Stimulated activated CD8-positive, alpha-beta memory T cell treated with anti-CD3 and anti-CD28 coated beads, Interleukin-7, amount 100 ng/mL, for 24 hours (primary cell): ENCODE data around the gene EDAR.

Source experiments
- DNase-seq: peaks from one replicate; pipeline ENCODE4 v3.0.0-alpha.2; 2020; ENCODE audit warnings: low read depth

EDAR gene

GRCh38 chr2:108923736-108924579, 65.1 kb downstream of the EDAR start:
- no peak for DNase-seq

DNA sequence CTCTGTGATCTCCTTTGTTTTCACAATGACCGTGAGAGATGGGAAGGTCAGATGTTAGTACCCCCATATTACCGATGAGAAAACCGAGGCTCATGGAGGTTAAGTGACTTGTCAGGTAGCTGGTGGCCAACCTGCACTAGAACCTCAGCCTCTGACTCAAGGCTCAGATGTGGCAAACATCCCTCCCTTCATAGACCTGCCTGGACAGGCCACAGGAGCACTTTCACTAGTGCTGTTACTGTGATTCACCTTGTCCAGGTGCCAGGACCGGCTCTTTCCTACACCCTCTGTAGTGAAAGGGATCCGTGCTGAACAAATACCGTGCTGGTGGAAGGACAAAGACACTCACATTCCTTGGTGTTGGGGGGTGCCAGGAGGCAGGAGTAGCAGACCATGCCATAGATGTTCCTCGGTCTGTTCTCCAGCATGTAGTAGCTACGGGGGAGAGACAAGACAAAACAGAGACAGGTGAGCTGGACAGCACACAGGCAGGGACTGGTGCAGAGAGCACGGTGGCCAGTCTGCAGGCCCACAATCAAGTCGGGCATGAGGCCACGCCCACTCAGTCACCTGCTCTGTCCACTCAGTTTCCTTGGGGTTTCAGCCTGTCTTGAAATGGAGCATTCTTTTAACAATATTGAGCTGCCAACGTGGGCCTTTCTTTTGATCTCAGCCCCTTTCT, 65.9 kb downstream of the EDAR start:
- DNase-seq: no peak

GRCh38 chr2:108922141-108922915, 66.7 kb downstream of the EDAR start:
- DNase-seq: no peak

GRCh38 chr2:108921096-108922030, 67.7 kb downstream of the EDAR start:
- no peak for DNase-seq

DNA sequence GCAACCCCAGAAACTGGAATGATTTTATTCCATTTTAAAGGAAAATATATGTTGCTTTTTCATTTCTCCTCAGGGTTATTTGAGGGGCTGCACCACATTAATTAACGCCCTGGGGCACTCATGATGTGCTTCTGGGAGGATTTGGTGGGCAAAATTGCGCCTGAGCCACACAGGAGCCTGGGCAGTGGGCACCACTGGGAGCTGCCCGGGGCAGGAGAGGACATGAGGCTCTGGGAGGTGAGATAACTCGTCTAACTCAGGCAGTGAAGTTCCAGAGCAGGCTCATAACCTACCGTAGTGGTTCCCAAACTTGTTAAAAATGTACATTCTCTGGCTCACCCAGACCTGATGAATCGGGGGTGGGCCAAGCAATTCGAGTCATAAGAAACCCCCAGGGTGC, 68.3 kb downstream of the EDAR start:
- DNase-seq: no peak

GRCh38 chr2:108919571-108920373, 69.2 kb downstream of the EDAR start:
- DNase-seq: no peak

GRCh38 chr2:108918941-108919341, 70.1 kb downstream of the EDAR start:
- DNase-seq: no peak

DNA sequence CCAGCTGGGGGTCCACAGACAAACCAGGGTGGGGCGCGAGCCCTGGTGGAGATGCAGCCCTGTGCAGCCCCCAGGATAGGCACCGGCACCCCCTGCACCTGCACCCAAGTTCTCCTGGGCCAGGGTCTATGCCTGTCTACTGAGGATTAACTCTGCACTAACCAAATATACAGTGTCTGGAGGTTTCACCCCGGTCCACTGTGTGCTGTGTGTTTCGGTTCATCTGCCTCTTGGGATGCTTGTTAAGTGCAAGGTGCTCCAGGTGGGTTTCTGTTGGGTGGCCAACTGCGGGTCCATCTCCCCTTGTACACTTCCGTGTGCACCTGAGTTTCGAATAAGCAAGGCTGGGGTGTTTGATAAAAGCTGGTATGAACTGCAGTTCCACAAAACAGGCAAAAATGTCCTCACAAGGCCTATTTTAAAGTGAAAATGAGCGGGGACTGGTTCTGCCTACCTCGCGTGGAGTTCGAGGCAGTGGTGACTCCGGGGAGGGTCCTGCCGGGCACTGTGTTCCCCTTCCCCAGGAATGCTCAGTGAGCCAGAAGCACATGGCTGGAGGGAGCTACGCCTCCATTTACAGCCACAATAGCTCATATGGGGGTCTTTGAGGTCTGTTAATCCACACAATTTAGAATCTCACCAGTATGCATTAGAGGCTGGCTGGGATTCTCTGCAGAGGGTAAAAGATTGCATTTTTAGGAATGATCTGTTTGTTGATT, 70.7 kb downstream of the EDAR start:
- no peak for DNase-seq

DNA sequence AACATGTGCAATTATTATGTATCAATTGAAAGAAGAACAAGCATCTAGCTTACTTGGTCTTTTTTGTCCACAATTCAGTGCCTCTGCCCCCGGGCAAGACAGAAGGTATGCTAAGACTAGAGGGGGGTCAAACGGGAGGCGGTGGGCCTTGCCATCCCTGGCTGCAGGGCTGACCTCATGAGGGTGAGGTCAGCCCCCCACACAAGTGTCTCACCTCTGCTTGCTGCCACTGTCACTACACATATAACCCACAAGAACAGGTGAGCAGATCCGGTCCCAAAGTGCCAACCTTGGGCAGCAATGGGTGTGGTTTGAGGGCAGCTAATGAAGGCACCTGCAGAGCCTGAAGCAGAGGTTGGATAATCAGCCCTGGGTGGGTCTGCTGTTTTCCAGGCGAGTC, 71.5 kb downstream of the EDAR start:
- no peak for DNase-seq

DNA sequence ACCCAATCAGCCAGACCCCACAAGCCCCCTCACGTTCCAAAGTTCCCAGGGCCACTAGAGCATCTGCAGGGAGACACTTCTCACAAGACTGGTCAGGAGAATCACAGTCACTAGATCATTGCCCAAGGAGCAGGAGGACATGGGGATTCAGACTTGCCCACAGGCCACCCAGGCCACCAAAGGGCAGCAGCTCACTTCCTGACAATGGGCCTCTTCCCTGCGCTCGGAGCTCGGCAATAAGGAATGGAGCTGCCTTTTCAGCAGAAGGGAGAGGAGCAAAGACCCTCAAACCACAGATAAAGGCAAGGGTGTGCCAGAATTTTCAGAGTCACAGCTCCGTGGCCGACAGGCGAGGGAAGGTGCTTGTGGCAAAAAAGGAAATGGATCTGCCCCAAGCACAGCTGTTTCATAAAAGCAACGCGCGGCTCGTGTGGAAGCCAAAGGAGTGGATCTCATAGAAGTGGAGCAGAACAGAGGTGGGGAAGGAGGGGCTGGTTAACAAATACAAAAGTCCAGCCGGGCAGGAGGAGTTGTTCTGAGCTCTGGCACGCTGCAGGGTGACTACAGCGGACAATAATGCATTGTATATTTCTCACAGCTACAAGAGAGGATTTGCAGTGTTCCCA, 72.1 kb downstream of the EDAR start:
- DNase-seq: no peak

GRCh38 chr2:108916122-108916795, 72.8 kb downstream of the EDAR start:
- no peak for DNase-seq

GRCh38 chr2:108912629-108912902, 76.5 kb downstream of the EDAR start:
- no peak for DNase-seq

- DNase-seq: no peak
Measured at GRCh38 chr2:108911807-108912628, 77.0 kb downstream of the EDAR start.

GRCh38 chr2:108911401-108911800, 77.6 kb downstream of the EDAR start:
- no peak for DNase-seq

DNA sequence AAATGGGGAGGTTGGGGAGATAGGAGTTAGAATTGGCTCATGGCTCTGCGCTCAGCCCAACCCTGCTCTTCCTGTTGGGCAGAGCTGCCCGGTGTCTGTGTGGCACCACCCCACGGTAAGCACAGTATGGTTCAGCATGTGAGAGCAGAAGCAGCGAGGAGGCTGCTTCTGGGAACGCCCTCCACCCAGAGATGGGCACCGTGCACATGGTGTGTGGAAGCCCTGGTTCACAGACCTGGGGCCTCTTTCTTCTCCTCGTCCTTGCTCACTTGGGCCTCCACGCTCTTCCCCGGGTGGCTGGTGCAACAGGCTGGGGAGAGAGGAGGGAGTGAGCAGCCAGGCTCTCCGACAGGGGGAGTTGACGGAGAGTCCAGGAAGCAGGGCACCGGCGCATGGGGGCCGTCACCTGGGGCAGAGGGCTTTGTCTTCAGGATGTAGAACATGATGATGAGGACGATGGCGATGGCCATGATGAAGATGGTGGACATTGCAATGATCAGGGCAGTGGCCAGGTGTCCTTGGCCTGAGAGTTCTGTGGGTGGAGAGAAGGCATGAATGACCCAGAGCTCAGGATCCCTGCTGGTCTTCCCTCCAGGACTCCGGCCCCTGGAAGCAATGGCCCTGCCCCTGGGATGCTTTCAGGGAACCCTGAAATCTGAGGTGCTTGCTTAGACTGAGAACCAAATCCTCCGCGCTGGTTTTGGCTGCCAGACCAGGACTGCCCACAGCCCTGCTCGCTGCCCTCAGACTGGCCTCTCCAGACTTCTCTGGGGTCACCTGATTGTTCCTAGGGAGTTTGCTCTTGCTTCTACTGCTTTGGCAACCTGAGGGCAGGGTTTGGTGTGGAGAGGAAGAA, 78.3 kb downstream of the EDAR start:
- no peak for DNase-seq

GRCh38 chr2:108910011-108910431, 79.0 kb downstream of the EDAR start:
- no peak for DNase-seq

- DNase-seq: no peak
Measured at GRCh38 chr2:108909275-108909823, 79.7 kb downstream of the EDAR start.
